ENCODE data around the gene QRICH2.
"Not testable (repeated sequence)": the region's sequence is repeated elsewhere in the genome, so short reads cannot be mapped to it uniquely, and the experiment has no call there.

QRICH2 gene

DNA sequence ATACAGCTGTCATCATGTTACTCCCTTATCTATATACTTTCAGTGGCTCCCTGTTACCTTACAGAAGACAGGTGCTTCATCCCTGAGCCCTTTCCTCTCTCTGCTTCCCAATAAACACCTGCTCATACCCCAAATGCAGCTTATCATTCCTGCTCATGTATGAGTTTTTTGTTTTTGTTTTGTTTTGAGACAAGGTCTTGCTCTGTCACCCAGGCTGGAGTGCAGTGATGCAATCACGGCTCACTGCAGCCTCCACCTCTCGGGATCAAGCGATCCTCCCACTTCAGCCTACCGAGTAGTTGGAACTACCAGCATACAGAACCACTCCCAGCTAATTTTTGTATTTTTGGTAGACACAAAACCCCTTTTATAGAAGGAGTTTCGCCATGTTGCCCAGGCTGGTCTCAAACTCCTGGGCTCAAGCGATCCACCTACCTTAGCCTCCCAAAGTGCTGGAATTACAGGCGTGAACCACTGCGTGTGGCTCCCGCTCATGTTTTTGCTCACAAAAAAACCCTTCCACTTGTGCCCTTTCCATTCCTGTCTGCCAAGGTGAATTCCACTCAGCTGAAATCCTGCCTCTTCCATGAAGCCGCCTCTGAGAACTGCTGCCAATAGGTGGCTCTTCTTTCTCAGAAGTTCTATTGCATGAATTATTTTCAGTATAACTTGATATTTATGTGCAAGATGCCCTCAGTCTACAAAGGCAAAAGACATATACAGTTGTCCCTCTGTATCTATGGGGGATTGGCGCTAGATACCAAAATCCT lies 59.9 kb downstream of the QRICH2 start:
- TF ChIP-seq ARNT (IDR thresholded peaks at IDR 0.05) = no peak
- no peak for TF ChIP-seq L3MBTL2 (conservative IDR thresholded peaks at IDR 0.05)
- TF ChIP-seq, protein P1, sequence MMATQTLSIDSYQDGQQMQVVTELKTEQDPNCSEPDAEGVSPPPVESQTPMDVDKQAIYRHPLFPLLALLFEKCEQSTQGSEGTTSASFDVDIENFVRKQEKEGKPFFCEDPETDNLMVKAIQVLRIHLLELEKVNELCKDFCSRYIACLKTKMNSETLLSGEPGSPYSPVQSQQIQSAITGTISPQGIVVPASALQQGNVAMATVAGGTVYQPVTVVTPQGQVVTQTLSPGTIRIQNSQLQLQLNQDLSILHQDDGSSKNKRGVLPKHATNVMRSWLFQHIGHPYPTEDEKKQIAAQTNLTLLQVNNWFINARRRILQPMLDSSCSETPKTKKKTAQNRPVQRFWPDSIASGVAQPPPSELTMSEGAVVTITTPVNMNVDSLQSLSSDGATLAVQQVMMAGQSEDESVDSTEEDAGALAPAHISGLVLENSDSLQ (IDR thresholded peaks at IDR 0.05) = no peak
- no peak for TF ChIP-seq TARDBP (IDR thresholded peaks at IDR 0.05)
- TF ChIP-seq SP1 (IDR thresholded peaks at IDR 0.05) = no peak
- TF ChIP-seq FOXA1 (IDR thresholded peaks at IDR 0.05) = no peak
- no peak for TF ChIP-seq NFRKB (IDR thresholded peaks at IDR 0.05)
- no peak for TF ChIP-seq HDGF (IDR thresholded peaks at IDR 0.05; ENCODE audit: borderline replicate concordance)
- TF ChIP-seq ELF4 (IDR thresholded peaks at IDR 0.05) = no peak
- DNase-seq (ENCODE audit: extremely low spot score) = no peak
- CTCF ChIA-PET = interaction anchor here (4.3 kb wide), 1 partner anchor 31 kb away, joined by 15 read pairs; no protein-coding TSS in a partner anchor
- POLR2A ChIA-PET = no interaction called here

DNA sequence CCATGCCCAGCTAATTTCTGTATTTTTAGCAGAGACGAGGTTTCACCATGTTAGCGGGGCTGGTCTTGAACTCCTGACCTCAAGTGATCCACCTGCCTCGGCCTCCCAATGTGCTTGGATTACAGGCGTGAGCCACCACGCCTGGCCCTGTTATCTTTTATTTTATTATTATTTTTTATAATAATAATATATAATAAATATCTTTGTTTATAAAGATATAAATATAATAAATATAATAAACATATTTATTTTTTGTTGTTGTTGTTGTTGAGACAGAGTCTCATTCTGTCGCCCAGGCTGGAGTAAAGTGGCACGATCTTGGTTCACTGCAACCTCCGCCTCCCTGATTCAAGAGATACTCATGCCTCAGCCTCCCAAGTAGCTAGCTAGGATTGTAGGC lies 60.8 kb downstream of the QRICH2 start:
- TF ChIP-seq ELF4 (IDR thresholded peaks at IDR 0.05) (no peak), ZNF384 (IDR thresholded peaks at IDR 0.05) (no peak), TARDBP (IDR thresholded peaks at IDR 0.05) (no peak), LEF1 (IDR thresholded peaks at IDR 0.05; ENCODE audit: borderline replicate concordance) (no peak), CTBP1 (IDR thresholded peaks at IDR 0.05; ENCODE audit: borderline replicate concordance) (no peak), ARNT (IDR thresholded peaks at IDR 0.05) (no peak), FOXM1 (IDR thresholded peaks at IDR 0.05; ENCODE audit: borderline replicate concordance) (no peak), L3MBTL2 (conservative IDR thresholded peaks at IDR 0.05) (no peak), NFRKB (IDR thresholded peaks at IDR 0.05) (no peak), HDGF (IDR thresholded peaks at IDR 0.05; ENCODE audit: borderline replicate concordance) (no peak), FOXA1 (IDR thresholded peaks at IDR 0.05) (no peak), SP1 (IDR thresholded peaks at IDR 0.05) (no peak), SUZ12 (IDR thresholded peaks at IDR 0.05) (no peak), BHLHE40 (IDR thresholded peaks at IDR 0.05; ENCODE audit: borderline replicate concordance) (no peak)
- TF ChIP-seq, protein P1 (IDR thresholded peaks at IDR 0.05) = no peak
- DNase-seq (ENCODE audit: extremely low spot score) = no peak
- ChIA-PET POLR2A (interaction anchor here (0.9 to 1.5 kb wide), 3 partner anchors 16 to 22 kb away, joined by 3 to 7 read pairs (median 4); no protein-coding TSS in a partner anchor), CTCF (interaction anchor here (0.7 to 4.3 kb wide), 3 partner anchors 27 to 66 kb away, joined by 4 to 15 read pairs (median 4); no protein-coding TSS in a partner anchor)

DNA sequence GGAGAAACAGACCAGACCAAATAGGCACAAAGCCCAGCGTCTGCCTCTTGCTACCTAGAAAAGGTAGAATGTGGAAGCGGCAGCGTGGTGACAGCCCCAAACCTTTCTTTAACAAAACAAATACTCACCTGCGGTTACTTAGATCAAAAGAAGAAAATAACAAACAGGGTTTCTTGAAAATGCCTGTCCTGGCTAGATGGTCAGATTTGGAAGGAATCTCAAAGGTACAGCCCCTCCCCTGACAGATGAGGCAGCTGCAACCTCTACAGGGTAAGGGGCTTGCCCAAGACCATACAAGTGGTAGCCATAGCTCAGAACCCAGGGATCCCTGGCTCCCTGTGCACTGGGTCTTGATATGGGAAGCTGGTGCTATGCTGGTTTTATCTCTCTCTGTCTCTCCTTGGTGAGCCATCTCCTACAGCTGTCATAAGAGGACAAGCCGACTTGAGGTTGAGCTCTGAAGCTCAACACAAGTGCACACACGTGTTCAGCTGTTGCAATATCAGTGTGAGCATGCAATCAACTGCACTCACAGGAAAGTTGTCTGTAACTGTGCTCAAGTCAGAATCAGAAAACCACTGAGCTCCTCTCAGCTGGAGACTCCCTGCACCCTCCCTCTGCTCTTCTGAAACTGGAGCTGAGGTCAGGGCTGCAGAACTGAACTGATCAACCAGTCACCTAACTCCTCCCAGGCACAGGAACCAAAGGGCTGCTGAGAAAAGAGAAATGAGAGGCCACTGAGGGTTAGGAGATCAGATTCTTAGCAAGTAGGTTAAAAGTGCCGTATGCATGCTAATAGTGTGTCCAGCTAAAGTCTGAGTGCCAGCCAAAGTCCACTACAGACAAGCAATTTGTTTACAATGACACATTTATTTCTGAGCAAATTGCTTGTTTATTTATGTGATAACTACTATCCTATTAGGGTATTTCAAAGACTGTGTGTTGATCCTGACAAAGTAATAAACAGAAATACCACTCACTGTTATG lies 61.7 kb downstream of the QRICH2 start:
- ChIA-PET CTCF (interaction anchor here (0.7 to 4.3 kb wide), 4 partner anchors 28 to 67 kb away, joined by 4 to 15 read pairs (median 6); no protein-coding TSS in a partner anchor), POLR2A (interaction anchor here (0.6 to 2.2 kb wide), 7 partner anchors 8 to 33 kb away, joined by 3 to 10 read pairs (median 4); partner anchors contain the start of gene UBALD2)
- no peak for TF ChIP-seq ARNT (IDR thresholded peaks at IDR 0.05)
- TF ChIP-seq LEF1 (IDR thresholded peaks at IDR 0.05; ENCODE audit: borderline replicate concordance) = no peak
- no peak; the same call in 1 of the 2 replicates for TF ChIP-seq ZNF384 (IDR thresholded peaks at IDR 0.05)
- TF ChIP-seq SP1 (IDR thresholded peaks at IDR 0.05) = no peak
- no peak for TF ChIP-seq HDGF (IDR thresholded peaks at IDR 0.05; ENCODE audit: borderline replicate concordance)
- TF ChIP-seq FOXA1 (IDR thresholded peaks at IDR 0.05) = no peak
- TF ChIP-seq ELF4 (IDR thresholded peaks at IDR 0.05) = no peak
- DNase-seq (ENCODE audit: extremely low spot score) = peak; percentile 38

DNA sequence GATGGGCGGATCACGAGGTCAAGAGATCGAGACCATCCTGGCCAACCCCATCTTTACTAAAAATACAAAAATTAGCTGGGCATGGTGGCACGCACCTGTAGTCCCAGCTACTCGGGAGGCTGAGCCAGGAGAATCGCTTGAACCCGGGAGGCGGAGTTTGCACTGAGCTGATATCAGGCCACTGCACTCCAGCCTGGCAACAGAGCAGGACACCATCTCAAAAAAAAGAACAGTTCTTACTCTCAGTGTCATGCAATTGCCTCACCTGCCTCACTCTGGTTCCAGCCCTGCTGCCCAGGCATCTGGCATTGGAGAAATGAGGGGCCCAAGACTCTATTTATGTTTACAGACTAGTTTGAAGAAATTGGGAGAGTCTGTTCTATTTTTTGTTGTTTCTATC lies 63.4 kb downstream of the QRICH2 start:
- DNase-seq (ENCODE audit: extremely low spot score); CTCF ChIA-PET: not testable (repeated sequence)
- POLR2A ChIA-PET = interaction anchor here (2.2 kb wide), 1 partner anchor 20 kb away, joined by 10 read pairs; the partner anchor contains the start of gene UBALD2

DNA sequence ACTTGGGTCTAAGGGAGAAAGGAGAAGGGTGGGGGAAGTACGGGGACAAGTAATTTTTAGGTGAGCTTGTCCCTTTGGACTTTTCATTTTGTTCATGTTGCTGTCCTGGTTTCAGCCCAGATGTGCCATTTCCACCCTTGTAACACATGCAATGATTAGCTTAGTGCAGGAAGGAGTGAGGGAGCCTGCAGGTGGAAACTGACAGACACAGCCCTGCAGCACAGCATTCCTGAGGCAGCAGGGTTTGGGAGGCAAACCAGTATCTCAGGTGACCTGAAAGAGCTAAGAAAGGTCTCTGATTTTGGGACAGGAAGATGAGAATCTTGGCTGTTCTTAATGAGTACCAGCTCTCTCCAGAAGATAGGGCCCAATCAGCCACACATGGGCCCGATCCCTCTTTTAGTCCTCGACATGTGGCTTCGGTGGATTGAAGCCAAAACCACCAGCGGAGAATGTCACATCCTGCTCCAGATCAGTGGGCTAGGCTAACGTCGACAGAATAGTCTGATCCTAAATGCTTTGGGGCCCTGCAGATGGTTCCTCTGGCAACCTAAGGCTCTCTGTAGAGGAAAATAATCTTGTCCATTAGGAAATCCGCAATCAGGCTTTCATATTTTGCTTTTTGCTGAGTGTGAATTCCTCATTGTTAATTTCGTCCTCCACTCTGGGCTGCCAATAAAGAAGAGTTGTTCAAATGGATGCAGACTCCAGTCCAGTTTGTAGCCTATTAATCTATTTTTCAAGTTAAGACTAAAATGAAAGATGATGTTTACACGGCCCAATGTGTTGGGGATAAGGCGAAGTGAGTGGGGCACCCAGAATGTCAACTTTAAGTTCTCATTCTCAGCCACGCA lies 64.0 kb downstream of the QRICH2 start:
- TF ChIP-seq ELF4 (IDR thresholded peaks at IDR 0.05) (no peak), TARDBP (IDR thresholded peaks at IDR 0.05) (no peak), L3MBTL2 (conservative IDR thresholded peaks at IDR 0.05) (no peak), SUZ12 (IDR thresholded peaks at IDR 0.05) (no peak), LEF1 (IDR thresholded peaks at IDR 0.05; ENCODE audit: borderline replicate concordance) (no peak), NFRKB (IDR thresholded peaks at IDR 0.05) (no peak), ARNT (IDR thresholded peaks at IDR 0.05) (no peak), FOXK2 (IDR thresholded peaks at IDR 0.05) (no peak), HDGF (IDR thresholded peaks at IDR 0.05; ENCODE audit: borderline replicate concordance) (no peak)
- TF ChIP-seq, protein P1 (IDR thresholded peaks at IDR 0.05) = no peak
- POLR2A ChIA-PET = interaction anchor here (1.2 to 4.3 kb wide), 2 partner anchors 20 to 25 kb away, joined by 3 to 24 read pairs; partner anchors contain the start of gene UBALD2
- no peak for DNase-seq (ENCODE audit: extremely low spot score)
- CTCF ChIA-PET = interaction anchor here (0.6 to 1.6 kb wide), 5 partner anchors 10 to 62 kb away, joined by 3 to 4 read pairs (median 3); no protein-coding TSS in a partner anchor
